KMS-11 (cell line): ENCODE results near the gene KIF12.

Experiments
- H2AFZ ChIP-seq: fragments of 200-600 bp; sonication (generic); 2 replicates; pipeline ENCODE4 v1.6.1; 2016; ENCODE audit warnings: antibody characterized with exemption, mixed run types, low read depth
- H3K27ac ChIP-seq: fragments of 200-600 bp; sonication (generic); 2 replicates; pipeline ENCODE4 v1.6.1; 2016; ENCODE audit warnings: mild to moderate bottlenecking, mixed run types
- H3K27me3 ChIP-seq: fragments of 200-600 bp; sonication (generic); 2 replicates; pipeline ENCODE4 v1.6.1; 2017; ENCODE audit warnings: mild to moderate bottlenecking, low read depth, mixed run types, moderate library complexity; ENCODE audit not compliant: insufficient read depth
- H3K36me3 ChIP-seq: fragments of 200-600 bp; sonication (generic); 2 replicates; pipeline ENCODE4 v1.6.1; 2017; ENCODE audit warnings: mild to moderate bottlenecking, mixed run types; ENCODE audit not compliant: insufficient read depth
- H3K4me1 ChIP-seq: fragments of 200-600 bp; sonication (generic); 2 replicates; pipeline ENCODE4 v1.6.1; 2016; ENCODE audit warnings: mild to moderate bottlenecking, low read depth, mixed run types; ENCODE audit not compliant: poor library complexity, severe bottlenecking
- H3K4me2 ChIP-seq: fragments of 200-600 bp; sonication (generic); 2 replicates; pipeline ENCODE4 v1.7.0; 2016; ENCODE audit warnings: mild to moderate bottlenecking, mixed run types
- H3K4me3 ChIP-seq: fragments of 200-600 bp; sonication (generic); IDR thresholded peaks from 2 replicates; pipeline ENCODE4 v1.6.1; 2017; ENCODE audit warnings: low read depth, low read length, mixed read lengths; ENCODE audit not compliant: insufficient read depth
- H3K79me2 ChIP-seq: fragments of 200-600 bp; sonication (generic); 2 replicates; pipeline ENCODE4 v1.6.1; 2016; ENCODE audit warnings: low read depth, mixed run types; ENCODE audit not compliant: insufficient read depth
- H3K9ac ChIP-seq: fragments of 200-600 bp; sonication (generic); 2 replicates; pipeline ENCODE4 v1.6.1; 2016; ENCODE audit warnings: mild to moderate bottlenecking, mixed run types
- H4K20me1 ChIP-seq: fragments of 200-600 bp; sonication (generic); 2 replicates; pipeline ENCODE4 v1.6.1; 2016; ENCODE audit warnings: mild to moderate bottlenecking, mixed run types; ENCODE audit not compliant: insufficient read depth
- CTCF ChIP-seq: fragments of 200-600 bp; sonication (generic); conservative IDR thresholded peaks from 2 replicates; pipeline ENCODE4 v1.6.1; 2017; ENCODE audit warnings: low read depth, mild to moderate bottlenecking, antibody characterized with exemption, low read length, moderate library complexity, mixed read lengths

KIF12 gene

GRCh38 chr9:114134827-114135396, 35.8 kb upstream of the KIF12 start:
- Histone ChIP-seq H3K4me2 (no peak overlapping the region), H3K36me3 (no peaks in the 10 kb centered on the region), H3K27ac (no peak overlapping the region), H3K9ac (no peak overlapping the region), H3K27me3 (no peaks in the 10 kb centered on the region), H3K79me2 (no peaks in the 10 kb centered on the region), H2AFZ (no peak overlapping the region), H3K4me3 (no peak overlapping the region), H3K4me1 (no peaks in the 10 kb centered on the region), H4K20me1 (no peaks in the 10 kb centered on the region)
- no peak for TF ChIP-seq CTCF

DNA sequence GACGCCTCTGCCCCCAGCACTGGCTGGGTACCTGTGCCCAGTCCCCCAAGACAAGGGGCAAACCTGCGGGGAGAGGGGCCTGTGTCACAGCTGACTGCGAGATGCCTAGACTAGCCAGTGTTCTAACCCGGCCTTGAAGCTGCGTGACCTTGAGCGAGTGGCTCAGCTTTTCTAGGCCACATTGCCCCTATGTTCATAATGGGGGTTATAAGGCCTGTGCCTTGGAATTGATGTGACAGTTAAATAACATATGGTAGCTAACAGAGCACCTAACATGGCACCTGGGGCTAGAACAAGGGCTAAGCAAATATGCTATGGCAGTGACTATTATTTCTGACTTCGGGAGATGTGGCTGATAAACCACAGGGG, 33.4 kb upstream of the KIF12 start:
- TF ChIP-seq CTCF: no peak
- Histone ChIP-seq H3K27ac (no peak overlapping the region), H3K4me2 (no peak overlapping the region), H2AFZ (no peak overlapping the region), H3K4me3 (no peak overlapping the region), H3K27me3 (no peaks in the 10 kb centered on the region), H4K20me1 (no peaks in the 10 kb centered on the region), H3K36me3 (no peaks in the 10 kb centered on the region), H3K9ac (no peak overlapping the region), H3K4me1 (no peaks in the 10 kb centered on the region), H3K79me2 (no peaks in the 10 kb centered on the region)

DNA sequence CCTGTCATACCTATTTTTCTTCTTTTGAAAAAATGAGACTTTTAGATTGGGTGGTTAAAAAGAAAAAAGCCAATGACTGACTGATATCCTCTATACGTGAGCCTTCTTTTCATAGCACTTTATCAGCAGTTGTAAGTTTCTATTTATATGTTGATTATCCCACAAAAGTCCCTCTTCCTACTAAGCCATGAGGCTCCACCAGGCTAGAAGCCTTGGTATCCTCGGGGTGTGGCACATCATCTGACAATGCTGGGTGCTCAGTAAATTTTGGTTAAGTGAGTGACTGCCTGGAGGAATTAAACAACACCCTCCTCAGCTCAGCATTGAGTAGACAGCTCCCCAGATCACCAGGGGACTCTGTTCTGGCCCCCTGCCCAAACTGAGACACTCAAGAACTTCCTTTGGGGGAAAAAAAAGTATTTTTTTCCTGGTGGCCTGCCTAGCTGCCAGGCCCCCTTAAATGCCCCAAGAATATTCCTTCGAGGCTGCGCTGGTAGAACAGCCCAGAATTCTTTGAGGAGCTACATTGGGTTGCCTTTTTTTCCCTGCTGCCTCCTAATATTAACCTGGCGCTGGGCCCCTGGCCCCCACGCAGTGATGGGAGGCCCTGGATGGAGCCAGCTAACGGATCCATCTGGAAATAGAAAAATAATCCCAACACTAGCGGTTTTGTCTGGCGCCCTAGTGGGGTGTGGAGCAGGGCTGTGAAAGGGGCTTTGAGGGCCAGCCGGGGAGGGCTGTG, 32.9 kb upstream of the KIF12 start:
- H2AFZ ChIP-seq: no peak overlapping the region
- no peak overlapping the region for H3K4me3 ChIP-seq
- H3K27me3 ChIP-seq: no peaks in the 10 kb centered on the region
- no peaks in the 10 kb centered on the region for H3K79me2 ChIP-seq
- H3K36me3 ChIP-seq: no peaks in the 10 kb centered on the region
- H3K4me1 ChIP-seq: no peaks in the 10 kb centered on the region
- H3K27ac ChIP-seq: no peak overlapping the region
- no peak overlapping the region for H3K4me2 ChIP-seq
- no peaks in the 10 kb centered on the region for H4K20me1 ChIP-seq
- no peak for TF ChIP-seq CTCF
- no peak overlapping the region for H3K9ac ChIP-seq

- no peak for TF ChIP-seq CTCF
- H3K4me1 ChIP-seq: no peaks in the 10 kb centered on the region
- no peak overlapping the region for H3K4me3 ChIP-seq
- no peaks in the 10 kb centered on the region for H4K20me1 ChIP-seq
- no peak overlapping the region for H3K27ac ChIP-seq
- no peak overlapping the region for H3K4me2 ChIP-seq
- no peaks in the 10 kb centered on the region for H3K27me3 ChIP-seq
- H3K36me3 ChIP-seq: no peaks in the 10 kb centered on the region
- no peak overlapping the region for H3K9ac ChIP-seq
- no peaks in the 10 kb centered on the region for H3K79me2 ChIP-seq
- H2AFZ ChIP-seq: no peak overlapping the region
Measured at GRCh38 chr9:114130624-114131277, 31.7 kb upstream of the KIF12 start.
